HL-60/S4 treated with phorbol 12-myristate 13-acetate at 8.2 ng/mL for 4 days and 3 days (cell line): ENCODE measurements around the gene DPP6.

Experiments
- in situ Hi-C: fragments of 300-500 bp; cut with MboI; formaldehyde crosslinking; loops from 2 replicates; pipeline ENCODE4 v1.15.0; 2022; ENCODE audit warnings: low sequenced_read_pairs

DPP6 gene

DNA sequence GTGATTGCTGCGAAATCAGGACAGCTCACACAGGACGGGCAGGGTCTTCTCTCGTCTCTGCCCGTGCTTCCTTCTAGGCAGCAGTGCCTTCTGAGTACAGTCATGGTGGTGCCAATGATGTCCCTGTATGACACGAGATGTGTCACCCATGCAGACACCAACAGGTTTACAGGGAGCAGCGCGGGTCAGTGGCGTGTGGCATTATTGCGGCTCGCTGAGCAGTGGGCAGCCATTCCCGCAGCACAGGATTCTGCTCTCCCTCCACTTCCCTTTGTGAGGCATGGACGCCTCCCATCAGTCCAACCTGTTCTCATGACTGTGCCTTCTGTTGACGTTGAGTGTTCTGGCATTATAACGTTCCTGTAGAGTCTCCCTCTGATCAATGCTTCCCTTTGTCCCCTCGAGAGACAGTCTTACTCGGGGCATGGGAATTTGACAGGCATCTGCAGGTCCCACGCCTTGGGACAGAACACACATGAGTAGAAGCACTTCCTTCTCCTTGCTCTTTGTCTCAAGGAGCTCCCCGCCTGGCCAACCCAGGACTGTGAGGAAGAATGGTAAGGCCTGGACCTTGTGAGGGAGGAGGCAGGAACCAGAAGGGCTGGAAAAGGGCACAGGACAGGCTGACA, 731.2 kb downstream of the DPP6 start:
- in situ Hi-C loops: no loop called here

- in situ Hi-C loops: no loop called here
Measured at GRCh38 chr7:154785898-154786297, 733.7 kb downstream of the DPP6 start.

DNA sequence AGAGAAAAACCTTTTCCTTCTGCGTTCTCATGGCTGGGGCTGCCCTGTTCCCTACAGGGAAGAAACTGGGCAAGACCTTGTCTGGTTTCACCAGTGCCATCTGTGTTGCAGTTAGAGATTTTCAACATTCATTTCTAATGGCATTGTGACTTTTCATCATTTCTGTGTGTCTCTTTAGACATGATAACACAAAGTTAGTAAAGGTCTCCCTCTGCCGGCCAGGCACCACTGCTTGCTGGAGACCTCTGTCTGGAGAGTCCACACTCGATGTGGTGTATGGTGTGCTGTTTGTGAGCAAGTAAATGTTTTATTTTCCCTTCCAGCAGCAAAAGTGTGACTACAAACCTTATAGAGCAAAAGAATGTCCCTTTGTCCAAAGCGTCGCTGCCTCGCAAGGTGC, 737.2 kb downstream of the DPP6 start:
- in situ Hi-C loops: no loop called here

DNA sequence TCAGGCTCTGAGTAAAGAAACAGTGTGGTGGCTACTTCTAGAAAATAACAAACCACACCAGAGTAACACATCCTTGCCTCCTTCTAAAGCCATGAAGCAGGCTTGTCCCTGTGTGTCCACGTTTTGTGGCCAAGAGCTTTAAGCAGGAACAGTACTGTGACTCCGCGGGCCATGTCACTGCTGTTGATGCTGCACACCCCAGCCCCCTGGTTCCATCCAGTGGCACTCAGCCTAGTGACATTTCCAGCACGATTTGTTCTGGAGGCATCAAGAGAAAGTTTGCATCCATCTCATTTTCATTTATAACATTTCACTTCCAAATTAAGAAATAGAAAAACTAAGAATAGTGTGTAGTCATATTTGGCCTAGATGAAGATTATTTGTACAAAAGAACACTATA, 739.4 kb downstream of the DPP6 start:
- in situ Hi-C loops: no loop called here

GRCh38 chr7:154792436-154793055, 740.3 kb downstream of the DPP6 start:
- in situ Hi-C loops: no loop called here

GRCh38 chr7:154794147-154794780, 742.1 kb downstream of the DPP6 start:
- in situ Hi-C loops: no loop called here

GRCh38 chr7:154795014-154795413, 742.8 kb downstream of the DPP6 start:
- in situ Hi-C loops: no loop called here

- in situ Hi-C loops: no loop called here
Measured at GRCh38 chr7:154795437-154795836, 743.2 kb downstream of the DPP6 start.

- in situ Hi-C loops: no loop called here
Measured at GRCh38 chr7:154804449-154804848, 752.3 kb downstream of the DPP6 start.

DNA sequence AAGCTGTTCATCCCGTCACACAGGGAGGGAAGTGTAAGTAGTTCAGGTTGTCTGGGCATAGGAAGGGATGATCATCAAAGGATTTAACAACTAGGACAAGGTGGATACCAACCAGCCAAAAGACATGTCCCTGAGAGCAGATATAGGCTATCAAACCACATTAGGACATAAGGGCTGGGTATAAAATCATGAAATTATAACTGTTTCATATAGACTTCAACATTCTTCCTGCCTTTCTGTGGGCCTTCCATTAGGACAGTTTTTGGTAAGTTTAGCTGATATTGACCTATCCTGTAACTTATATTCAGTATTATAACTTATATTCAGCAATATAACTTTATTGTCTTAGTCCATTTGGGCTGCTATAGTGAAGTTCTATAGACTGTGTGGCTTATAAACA, 759.8 kb downstream of the DPP6 start:
- in situ Hi-C loops: no loop called here

DNA sequence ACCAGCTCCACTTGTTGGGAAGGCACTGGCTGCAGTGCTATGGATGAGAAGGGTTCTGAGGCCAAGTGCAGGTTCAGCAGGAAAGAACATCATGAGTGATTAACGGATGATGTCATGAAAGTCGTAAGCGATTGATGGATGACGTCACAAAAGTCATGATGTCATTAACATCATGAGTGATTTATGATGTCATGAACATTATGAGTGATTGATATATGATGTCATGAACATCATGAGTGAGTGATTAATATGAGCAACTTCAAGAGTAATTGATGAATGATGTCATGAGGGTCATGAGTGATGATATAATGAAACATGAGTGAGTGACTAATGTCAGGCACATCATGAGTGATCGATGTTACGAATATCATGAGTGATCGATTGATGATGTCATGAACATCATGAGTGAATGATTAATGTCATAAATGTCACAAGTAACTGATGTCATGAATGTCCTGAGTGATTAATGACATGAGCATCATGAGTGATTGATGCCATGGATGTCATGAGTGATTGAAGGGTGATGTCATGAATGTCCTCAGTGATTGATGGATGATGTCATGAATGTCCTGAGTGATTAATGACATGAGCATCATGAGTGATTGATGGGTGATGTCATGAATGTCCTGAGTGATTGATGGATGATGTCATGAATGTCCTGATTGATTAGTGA, 765.2 kb downstream of the DPP6 start:
- in situ Hi-C loops: no loop called here

DNA sequence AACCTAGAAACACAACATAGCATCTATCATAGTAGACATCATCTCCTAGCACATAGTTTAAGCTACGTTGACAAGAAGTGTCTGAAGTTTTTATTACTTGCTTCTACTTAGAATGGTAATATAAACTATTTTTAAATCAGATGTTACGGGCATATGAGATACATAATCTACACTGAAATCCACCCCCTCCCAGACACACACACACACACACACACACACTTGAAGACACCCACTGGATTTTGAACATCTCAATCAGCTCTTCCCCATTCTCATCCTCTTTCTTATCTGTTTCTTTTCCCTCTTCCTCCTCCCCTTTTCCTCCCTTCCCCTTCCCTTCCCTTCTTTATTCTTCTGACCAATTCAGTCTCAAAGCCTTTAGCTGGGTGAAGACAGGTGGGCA, 774.8 kb downstream of the DPP6 start:
- in situ Hi-C loops: no loop called here

GRCh38 chr7:154832557-154833138, 780.5 kb downstream of the DPP6 start:
- in situ Hi-C loops: no loop called here

- in situ Hi-C loops: no loop called here
Measured at GRCh38 chr7:154836021-154836448, 783.8 kb downstream of the DPP6 start.

DNA sequence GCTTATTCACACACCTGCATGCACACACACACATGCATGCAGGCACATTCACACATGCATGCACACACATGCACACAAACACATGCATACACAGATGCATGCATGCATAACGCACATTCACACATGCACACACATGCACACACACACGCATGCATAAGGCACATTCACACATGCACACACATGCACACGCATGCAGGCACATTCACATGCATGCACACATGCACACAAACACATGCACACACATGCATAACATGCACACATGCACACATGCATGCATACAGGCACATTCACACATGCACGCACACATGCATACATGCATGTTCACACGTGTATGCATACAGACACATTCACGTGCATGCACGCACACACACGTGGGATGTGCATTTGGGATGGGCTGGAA, 784.9 kb downstream of the DPP6 start:
- in situ Hi-C loops: no loop called here

- in situ Hi-C loops: no loop called here
Measured at GRCh38 chr7:154837622-154838021, 785.4 kb downstream of the DPP6 start.

- in situ Hi-C loops: no loop called here
Measured at GRCh38 chr7:154840086-154840485, 787.9 kb downstream of the DPP6 start.

GRCh38 chr7:154841731-154842331, 789.6 kb downstream of the DPP6 start:
- in situ Hi-C loops: no loop called here

GRCh38 chr7:154842591-154842990, 790.4 kb downstream of the DPP6 start:
- in situ Hi-C loops: no loop called here

DNA sequence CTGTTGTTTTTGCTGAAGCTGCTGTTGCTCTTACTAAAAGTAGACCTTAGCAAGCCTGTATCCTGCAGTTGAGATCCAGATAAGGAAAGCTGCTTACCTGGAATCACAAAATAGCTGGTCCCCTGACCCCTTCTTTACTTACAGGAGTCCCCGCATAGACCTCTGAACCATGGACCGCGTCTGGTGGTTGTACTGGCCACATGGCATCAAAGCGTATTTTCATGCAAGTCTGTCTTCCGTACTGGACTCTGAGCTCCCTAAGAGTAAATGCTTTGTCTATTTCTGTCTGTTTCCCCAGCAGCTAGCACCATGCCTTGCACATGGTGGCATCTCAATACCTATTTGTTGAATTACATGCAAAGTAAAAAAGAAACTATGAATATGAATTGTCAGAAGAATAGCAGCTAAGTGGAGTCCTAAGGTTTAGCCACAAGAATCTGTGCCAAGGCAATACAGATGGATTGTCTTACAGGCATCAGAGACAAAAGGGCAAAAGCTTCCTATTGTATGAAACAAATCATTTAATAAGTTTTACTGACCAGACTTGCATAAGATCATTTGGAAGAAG, 791.6 kb downstream of the DPP6 start:
- in situ Hi-C loops: no loop called here

- in situ Hi-C loops: no loop called here
Measured at GRCh38 chr7:154844499-154844898, 792.3 kb downstream of the DPP6 start.
